GM19438 (cell line): Measurements from ENCODE around the gene FRS3.
A peak's percentile ranks its signal among the peaks of the same experiment; 100 is the strongest.

Experiments used
- ATAC-seq: cut with Tn5 transposase; IDR thresholded peaks from one replicate; pipeline ENCODE4 v1.9.1; 2021; ENCODE audit warnings: low read depth; ENCODE audit not compliant: unreplicated experiment

The FRS3 gene

GRCh38 chr6:41744236-41744787 is 35.4 kb downstream of the FRS3 start:
- ATAC-seq = no peak

GRCh38 chr6:41743406-41744235 is 36.1 kb downstream of the FRS3 start:
- ATAC-seq = no peak

- no peak for ATAC-seq
Measured at GRCh38 chr6:41741625-41742490, 37.8 kb downstream of the FRS3 start.

GRCh38 chr6:41740366-41741162 is 39.1 kb downstream of the FRS3 start:
- ATAC-seq = no peak

GRCh38 chr6:41739041-41739440 is 40.7 kb downstream of the FRS3 start:
- ATAC-seq = no peak

- no peak for ATAC-seq
Measured at GRCh38 chr6:41737591-41738130, 42.0 kb downstream of the FRS3 start.

- no peak for ATAC-seq
Measured at GRCh38 chr6:41736800-41737555, 42.7 kb downstream of the FRS3 start.

GRCh38 chr6:41736186-41736733 is 43.4 kb downstream of the FRS3 start:
- ATAC-seq = no peak

- ATAC-seq = peak; percentile 36
Measured at GRCh38 chr6:41735427-41736185, 44.1 kb downstream of the FRS3 start, which contains the start of gene TFEB. Gene TFEB, minus strand, starts transcription at chr6:41735608. Its CDS starts 44,395 bp downstream, at chr6:41691213.

- peak; percentile 30 for ATAC-seq
Measured at GRCh38 chr6:41734666-41735426, 44.9 kb downstream of the FRS3 start.

GRCh38 chr6:41733707-41734665 is 45.7 kb downstream of the FRS3 start:
- peak; percentile 48 for ATAC-seq

- no peak for ATAC-seq
Measured at GRCh38 chr6:41733360-41733706, 46.4 kb downstream of the FRS3 start.

GRCh38 chr6:41732591-41733359 is 46.9 kb downstream of the FRS3 start:
- ATAC-seq = peak; percentile 29

GRCh38 chr6:41732149-41732548 is 47.6 kb downstream of the FRS3 start:
- no peak for ATAC-seq

GRCh38 chr6:41731561-41732086 is 48.1 kb downstream of the FRS3 start:
- ATAC-seq = no peak
